GM19452 (cell line): ENCODE data around the gene PTPN9.
"Not testable (repeated sequence)": the region's sequence is repeated elsewhere in the genome, so short reads cannot be mapped to it uniquely, and the experiment has no call there.

ENCODE experiments used
- ATAC-seq: cut with Tn5 transposase; IDR thresholded peaks from one replicate; pipeline ENCODE4 v1.9.1; 2021; ENCODE audit not compliant: unreplicated experiment

Gene PTPN9

DNA sequence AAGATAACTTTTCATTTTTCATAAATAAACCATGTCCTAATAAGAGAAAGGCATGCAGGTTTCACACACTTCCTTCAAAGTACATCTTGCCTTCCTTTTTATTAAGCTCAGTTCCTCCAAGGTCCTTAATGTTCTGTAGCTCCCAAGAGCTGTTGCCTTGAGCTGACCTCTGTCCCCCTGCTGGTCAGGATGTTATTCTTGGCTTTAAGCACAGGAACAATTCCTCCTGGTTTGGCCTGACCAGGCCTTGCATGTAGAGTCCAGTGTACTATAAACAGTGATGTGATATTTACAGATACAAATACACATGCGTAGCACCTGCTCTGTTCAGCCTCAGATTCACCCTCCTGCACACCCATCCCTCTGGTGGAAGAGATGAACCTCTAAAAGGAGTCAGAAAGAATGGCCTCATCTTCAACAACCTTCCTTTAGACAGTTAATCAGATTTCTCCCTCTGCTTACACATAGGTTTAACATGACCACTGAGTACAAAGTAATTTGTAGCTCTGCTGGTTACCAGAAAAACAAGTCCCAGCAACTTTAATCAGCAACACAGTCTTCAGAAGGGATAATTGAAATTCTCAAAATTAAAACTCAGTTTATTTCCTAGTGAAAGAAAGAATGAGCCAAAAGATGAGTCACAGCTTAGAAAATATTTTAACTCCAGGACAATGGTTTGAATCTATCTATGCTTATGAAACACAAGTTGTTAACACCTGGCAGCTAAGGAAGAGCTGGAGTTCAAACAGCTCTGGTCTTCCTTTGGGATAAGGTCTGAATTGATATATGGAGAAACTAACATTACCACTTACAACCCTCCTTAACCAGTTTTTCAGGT, 46.5 kb downstream of the PTPN9 start:
- no peak for ATAC-seq

DNA sequence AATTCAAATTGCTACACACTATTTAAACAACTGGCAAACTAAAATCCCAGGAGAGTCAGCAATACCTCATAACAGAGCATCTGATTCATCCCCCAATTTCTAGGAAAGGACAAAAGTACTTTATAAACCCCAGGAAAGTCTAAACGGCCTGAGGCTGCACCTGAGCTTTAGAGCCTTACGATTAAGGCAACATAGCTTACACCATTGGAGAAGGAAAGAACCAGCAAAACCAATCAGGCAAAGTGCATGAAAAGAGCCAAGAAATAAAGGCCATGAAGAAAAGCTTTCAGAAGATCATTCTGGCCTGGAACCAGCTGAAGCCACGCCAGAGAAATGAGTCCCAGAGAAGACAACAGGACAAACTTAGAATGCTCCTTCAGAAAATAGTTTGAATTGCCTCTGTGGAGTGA, 48.1 kb downstream of the PTPN9 start:
- no peak for ATAC-seq

DNA sequence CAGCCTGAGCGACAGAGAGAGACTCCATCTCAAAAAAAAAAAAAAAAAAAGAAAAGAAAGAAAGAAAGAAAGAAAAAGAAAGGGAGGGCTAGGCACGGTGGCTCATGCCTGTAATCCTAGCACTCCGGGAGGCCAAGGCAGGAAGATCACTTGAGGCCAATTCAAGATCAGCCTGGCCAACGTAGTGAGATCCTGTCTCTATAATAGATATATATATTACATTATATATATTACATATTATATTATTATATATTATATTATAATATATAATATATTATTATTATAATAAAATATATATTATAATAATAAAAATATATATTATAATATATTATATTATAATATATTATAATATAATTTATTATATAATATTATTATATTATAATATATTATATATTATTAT, 48.9 kb downstream of the PTPN9 start:
- no peak for ATAC-seq

DNA sequence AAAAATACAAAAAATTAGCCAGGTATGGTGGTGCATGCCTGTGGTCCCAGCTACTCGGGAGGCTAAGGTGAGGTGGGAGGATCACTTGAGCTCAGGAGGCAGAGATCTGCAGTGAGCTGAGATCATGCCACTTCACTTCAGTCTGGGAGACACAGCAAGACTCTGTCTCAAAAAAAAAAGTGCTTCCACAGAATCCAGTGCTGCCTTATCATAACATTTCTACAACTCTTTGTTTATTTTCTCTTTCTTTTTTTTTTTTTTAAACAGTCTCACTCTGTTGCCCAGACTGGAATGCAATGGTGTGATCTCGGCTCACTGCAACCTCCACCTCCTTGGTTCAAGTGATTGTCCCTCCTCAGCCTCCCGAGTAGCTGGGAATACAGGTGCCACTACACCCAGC, 53.4 kb downstream of the PTPN9 start:
- not testable (repeated sequence) for ATAC-seq

DNA sequence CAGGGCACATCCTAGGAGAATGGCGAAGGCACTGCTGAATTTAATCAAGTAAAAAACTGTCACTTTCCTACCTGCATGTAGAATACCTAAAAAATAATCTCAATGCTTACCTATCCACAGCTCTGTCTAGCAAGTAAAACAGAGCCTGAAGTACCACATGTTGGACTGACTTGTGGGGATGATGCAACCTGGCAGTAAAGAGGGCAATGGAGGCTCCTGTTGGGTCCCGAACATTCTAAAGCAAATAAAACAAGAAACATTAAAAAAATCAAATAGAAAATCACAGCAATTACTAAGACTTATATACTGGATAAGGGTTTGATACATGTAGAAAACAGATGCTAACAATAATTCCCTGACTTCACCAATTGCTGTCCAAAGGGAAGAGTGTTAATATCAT, 56.1 kb downstream of the PTPN9 start:
- ATAC-seq: no peak

DNA sequence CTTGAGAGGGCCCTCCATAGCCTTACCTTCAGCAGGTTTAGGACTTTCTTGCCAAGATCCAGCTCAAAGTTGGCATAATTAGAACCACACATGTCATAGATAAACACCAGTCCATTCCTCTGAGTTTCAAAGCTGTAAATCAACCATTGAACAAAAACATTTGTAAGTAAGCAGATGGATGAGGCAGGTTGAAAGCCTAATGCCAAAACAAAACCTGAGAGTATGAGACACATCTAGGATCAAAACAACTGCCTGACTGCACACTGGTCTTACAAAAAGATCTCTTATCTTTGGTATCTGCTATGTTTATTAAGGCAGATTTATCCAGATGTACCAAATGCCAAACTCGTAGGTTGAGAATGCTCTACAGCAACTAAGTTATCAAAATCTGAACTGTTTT, 61.9 kb downstream of the PTPN9 start:
- no peak for ATAC-seq

DNA sequence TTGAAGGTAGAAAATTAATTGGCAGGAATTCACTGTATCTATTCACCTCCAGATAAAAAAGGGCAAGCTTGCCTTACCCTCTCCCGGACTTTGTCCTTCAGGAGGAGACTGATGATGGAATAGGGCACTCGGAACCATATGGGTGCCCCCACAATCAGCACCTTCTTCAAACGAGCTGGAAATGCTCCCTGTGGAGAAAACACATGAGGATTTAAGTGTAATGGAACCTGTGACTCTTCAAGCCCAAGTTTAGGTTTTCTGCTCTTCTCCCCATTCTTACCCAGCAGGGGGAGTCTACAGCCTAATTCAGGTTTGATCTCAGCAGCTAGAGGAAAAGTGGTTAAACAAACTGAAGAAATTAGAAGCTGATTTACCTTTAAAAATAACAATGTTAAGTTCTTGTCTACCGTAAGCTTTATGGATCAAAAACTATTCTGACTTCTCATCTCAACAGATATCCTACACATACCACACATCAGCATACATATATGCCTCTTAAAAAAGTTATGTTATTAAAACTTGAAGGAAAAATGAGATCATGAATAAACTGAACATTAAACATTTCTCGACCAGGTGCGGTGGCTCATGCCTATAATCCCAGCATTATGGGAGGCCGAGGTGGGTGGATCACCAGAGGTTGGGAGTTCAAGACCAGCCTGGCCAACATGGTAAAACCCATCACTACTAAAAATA, 70.1 kb downstream of the PTPN9 start:
- no peak for ATAC-seq

DNA sequence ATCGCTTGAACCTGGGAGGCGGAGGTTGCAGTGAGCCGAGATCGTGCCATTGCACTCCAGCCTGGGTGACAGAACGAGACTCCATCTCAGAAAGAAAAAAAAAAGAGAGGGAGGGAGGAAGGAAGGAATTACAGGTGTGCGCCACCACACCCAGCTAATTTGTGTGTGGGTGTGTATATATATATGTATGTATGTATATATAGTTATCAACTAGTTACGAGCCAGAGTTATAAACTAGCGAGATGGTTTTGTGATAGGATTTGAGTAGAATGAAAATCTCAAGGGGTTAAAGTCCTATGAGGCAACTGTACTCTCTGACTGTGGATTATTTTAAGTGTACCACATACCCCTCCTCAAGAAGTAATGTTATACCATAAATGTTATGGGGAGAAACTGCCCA, 76.8 kb downstream of the PTPN9 start:
- ATAC-seq: no peak

DNA sequence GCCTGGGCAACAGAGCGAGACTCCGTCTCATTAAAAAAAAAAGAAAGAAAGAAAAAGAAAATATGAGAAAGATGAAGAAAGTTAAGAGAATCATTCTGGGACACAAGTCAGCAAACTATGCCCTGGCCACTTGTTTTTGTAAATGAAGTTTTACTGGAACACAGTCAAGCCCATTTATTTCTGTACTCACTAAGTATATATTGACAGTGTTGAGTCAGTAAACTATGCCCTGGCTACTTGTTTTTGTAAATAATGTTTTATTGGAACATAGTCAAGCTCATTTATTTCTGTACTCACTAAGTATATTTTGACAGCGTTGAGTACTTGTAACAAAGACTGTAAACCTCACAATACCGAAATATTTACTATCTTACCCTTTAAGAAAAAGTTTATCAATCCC, 85.4 kb downstream of the PTPN9 start:
- ATAC-seq: no peak

DNA sequence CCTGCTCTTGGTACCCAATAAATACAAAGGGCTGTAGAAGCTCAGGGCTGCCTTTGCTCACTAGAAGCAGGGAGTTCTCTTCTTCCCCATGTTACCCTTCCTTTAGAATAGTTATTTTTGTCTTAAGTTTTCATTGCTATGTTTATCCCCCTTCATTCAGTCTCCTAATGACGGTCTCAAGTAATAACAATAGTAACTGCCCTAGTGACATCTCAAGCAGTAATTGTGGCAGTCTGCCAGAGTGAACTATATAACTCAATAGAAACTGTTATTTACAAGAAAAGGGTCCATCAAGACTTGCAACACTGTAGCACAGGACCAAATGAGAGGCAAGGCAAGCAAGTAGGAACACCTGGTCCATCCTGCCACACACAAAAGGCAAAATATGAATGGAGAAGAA, 95.2 kb downstream of the PTPN9 start:
- ATAC-seq: no peak

DNA sequence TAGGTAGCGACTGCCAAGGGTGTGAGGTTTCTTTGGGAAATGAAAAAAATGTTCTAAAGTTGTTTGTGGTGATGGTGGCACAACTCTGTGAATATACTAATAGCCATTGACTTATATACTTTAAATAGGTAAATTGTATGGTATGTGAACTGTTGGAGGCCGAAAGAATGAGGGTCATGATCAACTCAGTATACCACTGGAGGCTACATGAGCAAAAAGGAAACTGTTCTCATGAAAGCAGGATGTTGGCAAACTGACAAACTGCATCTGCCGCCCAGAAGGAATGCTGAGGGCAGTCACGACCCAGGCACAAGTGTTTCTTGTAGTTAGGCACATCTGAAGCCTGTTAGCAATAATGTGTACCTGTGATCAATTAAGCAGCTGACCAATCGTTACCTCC, 95.6 kb downstream of the PTPN9 start:
- ATAC-seq: not testable (repeated sequence)

DNA sequence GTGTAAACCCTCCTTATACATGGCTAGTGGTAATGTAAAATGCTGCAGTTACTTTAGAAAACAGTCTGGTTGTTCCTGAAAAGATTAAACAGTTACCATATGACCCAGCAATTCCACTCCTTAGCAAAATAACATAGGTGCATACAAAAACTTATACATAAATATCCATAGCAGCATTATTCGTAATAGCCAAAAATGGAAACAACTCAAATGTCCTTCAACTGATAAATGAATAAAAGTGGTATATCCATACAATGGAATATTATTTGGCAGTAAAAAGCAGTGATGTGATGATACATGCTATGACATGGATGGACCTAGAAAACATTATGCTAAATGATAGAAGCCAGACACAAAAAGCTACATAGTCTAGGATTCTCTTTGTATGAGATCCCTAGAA, 96.0 kb downstream of the PTPN9 start:
- no peak for ATAC-seq

DNA sequence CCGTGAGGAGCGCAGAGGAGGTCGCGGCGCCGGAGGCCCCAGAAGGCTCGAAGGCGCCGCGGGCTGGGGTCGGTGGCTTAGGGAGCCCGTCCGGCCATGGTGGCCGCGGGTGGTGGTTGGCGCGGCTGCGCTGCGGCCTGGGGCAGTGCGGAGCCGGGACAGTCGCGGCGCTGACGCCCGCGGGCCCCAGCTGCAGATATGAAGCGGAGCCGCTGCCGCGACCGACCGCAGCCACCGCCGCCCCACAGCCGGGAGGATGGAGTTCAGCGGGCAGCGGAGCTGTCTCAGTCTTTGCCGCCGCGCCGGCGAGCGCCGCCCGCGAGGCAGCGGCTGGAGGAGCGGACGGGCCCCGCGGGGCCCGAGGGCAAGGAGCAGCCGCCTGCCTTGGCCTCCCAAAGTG, 98.7 kb downstream of the PTPN9 start:
- not testable (repeated sequence) for ATAC-seq

DNA sequence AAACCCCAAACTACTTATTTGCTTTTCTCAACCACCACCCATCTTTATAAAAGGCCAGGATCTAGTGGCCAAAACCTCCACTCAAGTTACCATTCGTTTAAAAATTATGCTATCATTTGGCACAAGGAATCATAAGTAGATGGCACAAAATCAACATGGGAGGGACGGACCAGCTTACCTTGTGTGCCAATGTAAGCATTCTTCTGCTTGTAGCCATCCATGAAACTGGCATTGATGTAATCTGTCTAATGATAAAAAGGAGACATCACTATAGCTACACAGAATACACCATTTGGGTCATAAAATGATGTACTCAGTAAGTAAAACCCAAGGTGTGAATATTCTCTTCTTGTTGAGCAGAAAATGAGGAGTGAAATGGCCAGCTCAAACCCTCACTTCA, 99.4 kb downstream of the PTPN9 start:
- ATAC-seq: no peak

DNA sequence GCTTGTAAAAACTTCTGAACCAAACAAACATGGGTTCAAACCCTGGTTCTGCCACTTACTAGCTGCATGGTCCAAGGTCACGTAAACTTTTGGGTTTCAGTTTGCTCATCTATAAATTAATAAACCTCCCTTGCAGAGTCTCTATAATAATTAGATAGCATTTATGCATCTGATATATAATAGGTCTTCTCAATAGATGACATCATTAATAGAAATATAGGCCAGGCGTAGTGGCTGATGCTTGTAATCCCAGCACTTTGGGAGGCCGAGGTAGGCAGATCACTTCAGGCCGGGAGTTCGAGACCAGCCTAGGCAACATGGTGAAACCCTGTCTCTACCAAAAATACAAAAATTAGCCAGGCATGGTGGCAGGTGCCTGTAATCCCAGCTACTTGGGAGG, 102.0 kb downstream of the PTPN9 start:
- ATAC-seq: not testable (repeated sequence)

DNA sequence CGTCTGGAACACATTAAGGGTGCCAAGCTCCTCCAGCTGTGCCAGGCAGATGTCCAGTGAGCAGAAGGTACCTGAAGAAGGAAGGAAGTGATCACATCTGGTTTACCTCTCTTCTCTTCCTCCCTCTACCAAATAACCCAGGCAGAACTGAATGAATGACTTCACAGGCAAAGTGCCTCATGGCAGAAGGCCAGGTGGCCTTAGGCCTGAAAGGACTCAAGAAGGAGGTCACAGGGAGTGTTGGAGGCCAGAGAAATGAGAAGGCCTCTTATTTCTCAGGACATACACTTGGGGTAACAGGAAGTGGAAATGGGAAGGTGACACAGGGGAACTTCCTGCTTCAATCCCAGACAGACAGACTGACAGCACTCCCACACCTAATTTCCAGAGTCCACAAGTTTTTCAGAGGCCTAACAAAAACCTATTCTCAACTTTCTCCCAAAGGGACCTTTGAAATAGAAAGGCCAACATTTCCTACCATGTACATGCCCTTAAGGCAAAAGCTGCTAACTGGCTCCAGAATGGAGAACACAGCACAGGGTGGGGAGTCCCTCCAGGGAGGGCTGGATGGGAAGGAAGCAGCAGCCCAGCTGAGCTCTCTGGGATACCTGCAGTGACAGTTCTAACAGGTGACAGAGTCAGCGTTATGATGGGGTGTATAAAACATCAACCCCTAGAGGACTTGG, 110.1 kb downstream of the PTPN9 start:
- no peak for ATAC-seq

DNA sequence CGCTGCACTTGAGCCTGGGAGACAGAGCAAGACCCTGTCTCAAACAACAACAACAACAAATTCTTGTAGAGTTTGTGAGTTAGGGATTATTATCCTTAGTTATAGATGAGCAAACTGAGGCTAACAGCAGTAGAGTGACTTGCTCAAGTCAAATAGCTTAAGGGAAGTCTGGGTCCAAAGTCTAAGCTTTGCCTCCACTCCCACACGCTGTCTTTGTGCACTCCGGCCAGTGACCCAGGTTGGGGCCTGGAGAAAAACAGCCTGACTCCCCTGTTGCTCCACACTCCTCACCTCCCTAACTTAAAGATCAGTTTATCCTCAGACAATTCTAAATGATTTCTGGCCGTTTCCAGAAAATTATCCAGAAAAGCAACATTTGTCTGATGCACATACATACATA, 118.5 kb downstream of the PTPN9 start:
- no peak for ATAC-seq

DNA sequence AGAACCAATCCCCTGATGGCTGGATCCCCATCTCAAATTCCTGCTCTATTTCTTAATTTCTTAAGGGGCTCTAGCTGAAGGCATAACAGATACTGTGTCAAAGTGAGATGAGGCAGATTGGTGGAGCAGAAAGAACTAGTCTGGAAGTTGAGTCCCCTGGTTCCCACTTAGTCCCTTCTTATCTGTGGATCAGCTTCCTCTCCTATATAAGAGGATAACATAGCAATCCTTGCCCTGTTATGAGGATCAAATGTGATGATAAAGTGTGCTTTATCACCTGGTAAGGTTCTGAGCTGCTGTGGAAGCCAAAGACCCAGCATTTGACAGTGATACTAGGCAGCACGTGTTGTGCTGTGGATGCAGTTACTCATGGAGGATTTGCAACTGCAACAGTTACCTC, 119.5 kb downstream of the PTPN9 start:
- ATAC-seq: no peak

DNA sequence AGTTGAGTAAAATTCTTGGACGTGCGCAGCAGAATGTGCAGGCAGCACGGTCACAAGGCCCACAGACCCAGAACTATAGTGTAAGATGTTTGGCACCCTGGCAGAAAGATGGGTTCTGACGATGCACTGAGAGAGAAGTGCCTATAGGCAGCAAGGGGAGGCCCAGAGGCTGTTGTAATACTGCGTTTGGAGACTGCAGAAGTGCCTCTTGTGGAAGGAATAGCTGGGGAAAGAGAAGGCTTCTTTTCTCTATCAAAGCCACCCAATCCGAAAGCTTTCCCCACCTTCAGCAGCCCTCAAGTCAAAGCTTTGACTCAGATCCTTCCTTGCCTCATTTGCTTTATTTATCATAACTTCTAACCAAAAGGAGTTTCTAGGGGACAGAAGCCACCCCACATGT, 122.4 kb downstream of the PTPN9 start:
- ATAC-seq: no peak

DNA sequence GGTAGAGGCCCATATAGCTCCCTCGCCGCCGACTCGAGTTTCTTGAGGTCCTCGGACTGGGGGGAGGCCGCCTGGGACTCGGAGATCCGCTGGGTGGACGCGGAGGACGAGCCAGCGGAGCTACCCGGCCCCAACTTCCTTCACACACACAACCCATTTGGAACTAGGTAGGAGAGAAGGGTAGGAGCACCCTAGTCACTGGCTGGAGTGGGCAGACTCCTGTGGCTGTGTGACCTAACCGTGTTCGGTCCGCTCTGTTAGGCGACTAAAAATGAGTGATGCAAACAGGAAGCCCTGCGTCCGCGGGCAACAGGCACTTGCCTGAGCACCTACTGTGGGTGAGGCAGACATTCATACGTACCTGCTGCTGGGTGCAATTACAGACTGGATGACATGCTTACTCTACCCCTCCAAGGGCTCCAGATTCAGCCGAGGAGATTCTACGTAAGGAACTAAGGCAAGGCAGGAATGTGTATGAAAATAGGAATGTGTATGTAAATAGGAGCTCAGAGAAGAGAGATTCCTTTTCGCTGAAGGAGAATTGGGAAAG, 123.1 kb downstream of the PTPN9 start:
- ATAC-seq: no peak

DNA sequence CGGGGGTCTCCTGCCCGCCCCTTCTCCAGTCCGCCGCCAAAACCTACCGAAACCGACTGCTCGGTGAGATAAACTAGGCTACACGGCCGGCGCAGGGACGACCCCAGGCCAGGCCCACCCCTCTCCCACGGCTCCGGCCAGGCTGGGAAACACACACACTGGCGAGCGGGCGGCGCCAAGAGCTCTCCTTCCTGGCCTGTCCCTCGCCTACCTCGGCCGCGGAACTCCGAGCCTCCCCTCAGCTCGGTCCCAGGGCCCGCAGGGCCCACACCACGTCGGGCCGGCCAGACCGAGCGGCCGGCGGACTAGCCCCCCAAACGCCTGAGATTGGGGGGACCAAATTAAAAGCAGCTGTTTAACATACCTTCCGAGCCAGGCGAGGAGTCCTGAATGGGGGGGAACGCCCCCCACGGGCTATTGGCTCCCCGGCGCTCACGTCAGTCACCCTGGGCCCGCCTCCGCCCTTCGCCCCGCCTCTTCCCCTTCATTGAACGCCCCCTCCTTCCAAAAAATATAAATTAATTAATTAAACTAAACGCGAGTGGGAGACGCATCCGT, 123.6 kb downstream of the PTPN9 start:
- no peak for ATAC-seq
